ENCODE data around the gene ARMC7. TPM values are rescaled to one million over a fixed set of nuclear protein-coding genes. Genes with fewer than 3 reads are reported as not detected.

Gene ARMC7
- total RNA-seq, 1 experiment from 2014 or later = 22.8 TPM

DNA sequence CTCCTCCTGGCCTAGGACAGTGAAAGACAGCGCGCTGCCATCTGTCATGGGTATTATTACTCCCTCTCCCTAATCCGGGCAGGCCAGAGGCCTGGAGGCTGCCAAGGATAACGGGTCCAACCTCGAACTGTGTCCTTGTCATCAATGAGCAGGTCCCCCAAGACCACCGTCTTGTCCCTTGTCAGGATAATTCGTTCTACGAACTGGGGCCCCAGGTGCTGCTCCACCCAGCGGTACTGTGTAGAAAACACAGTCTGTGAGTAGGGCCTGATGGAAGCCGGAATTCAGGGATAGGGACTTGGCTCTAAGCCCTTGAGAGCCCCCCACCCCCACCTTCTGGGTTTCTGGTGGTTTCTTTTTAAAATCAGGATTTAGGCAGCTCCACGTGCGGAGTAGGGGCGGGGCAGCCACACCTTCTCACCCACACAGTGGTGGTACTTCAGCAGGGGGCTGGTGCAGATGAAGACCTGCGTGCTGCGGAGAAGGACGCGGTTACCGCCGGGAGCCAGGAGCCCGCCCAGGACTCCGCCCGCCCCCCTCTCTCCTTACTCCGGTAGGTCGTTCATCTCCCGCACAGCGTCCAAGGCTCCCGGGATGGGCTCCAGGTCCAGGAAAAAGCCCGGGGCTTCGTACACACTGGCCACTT, 21.0 kb downstream of the ARMC7 start:
- Histone ChIP-seq H2BK5ac (ENCODE audit: insufficient read length, low read length) (no peak overlapping the region), H4K91ac (ENCODE audit: insufficient read length, low read depth, low read length) (no peak overlapping the region), H3K23ac (ENCODE audit: insufficient read length, low read depth, low read length) (no peak overlapping the region), H2BK12ac (ENCODE audit: insufficient read length, low read depth, low read length) (no peak overlapping the region), H3K9ac (ENCODE audit: extremely low read depth, insufficient read length, low read length) (peak overlapping the region; percentile 63), H4K8ac (replicated peaks; ENCODE audit: insufficient read length, low read depth, low read length) (no peak overlapping the region), H3K9me3 (ENCODE audit: control insufficient read depth, low read depth, low read length) (no peaks in the 10 kb centered on the region), H3K4ac (ENCODE audit: low read depth, low read length) (no peak overlapping the region), H3K23me2 (ENCODE audit: insufficient read length, low read depth, low read length, poor library complexity, severe bottlenecking) (peaks cover 8% of the 10 kb centered on the region), H3K14ac (ENCODE audit: insufficient read depth, low read length) (peak overlapping the region; percentile 86), H3K18ac (ENCODE audit: insufficient read length, low read depth, low read length) (no peak overlapping the region), H3K4me1 (ENCODE audit: insufficient read depth, low read length) (no peaks in the 10 kb centered on the region), H3T11ph (ENCODE audit: low read length) (no peak overlapping the region), H3K56ac (ENCODE audit: insufficient read length, low read depth, low read length) (no peak overlapping the region), H2AFZ (ENCODE audit: low read length) (no peak overlapping the region), H4K20me1 (ENCODE audit: control insufficient read depth, insufficient read depth, insufficient read length) (peaks cover 4% of the 10 kb centered on the region), H4K5ac (ENCODE audit: insufficient read length, low read depth, low read length) (no peak overlapping the region), H2BK20ac (ENCODE audit: low read depth, low read length, poor library complexity, severe bottlenecking) (no peak overlapping the region), H2BK120ac (ENCODE audit: low read depth, low read length, poor library complexity, severe bottlenecking) (no peak overlapping the region), H3K27me3 (ENCODE audit: insufficient read depth, low read length) (no peaks in the 10 kb centered on the region), H3K27ac (ENCODE audit: insufficient read length, low read depth, low read length) (no peak overlapping the region), H3K4me2 (ENCODE audit: insufficient read depth, insufficient read length, low read length) (peak overlapping the region; percentile 49), H3K79me1 (ENCODE audit: insufficient read depth, low read depth, low read length, poor library complexity, severe bottlenecking) (no peaks in the 10 kb centered on the region), H3K79me2 (ENCODE audit: insufficient read depth, low read length) (no peaks in the 10 kb centered on the region), H2BK15ac (ENCODE audit: low read depth, low read length) (no peak overlapping the region), H2AK5ac (ENCODE audit: insufficient read length, low read length) (no peak overlapping the region)
- H3K27me3 Mint-ChIP-seq (ENCODE audit: low read depth) = no peaks in the 10 kb centered on the region; the same call in 1 of the 2 replicates
- H3K9me3 Mint-ChIP-seq = no peaks in the 10 kb centered on the region
- DNase-seq = peak; percentile 86
- peaks cover 7 to 28% (median 25%) of the 10 kb centered on the region in 3 experiments for H3K36me3 Mint-ChIP-seq (ENCODE audit: insufficient read depth in 1 of 3, low read depth in 3 of 3)
- TF ChIP-seq, protein P1, sequence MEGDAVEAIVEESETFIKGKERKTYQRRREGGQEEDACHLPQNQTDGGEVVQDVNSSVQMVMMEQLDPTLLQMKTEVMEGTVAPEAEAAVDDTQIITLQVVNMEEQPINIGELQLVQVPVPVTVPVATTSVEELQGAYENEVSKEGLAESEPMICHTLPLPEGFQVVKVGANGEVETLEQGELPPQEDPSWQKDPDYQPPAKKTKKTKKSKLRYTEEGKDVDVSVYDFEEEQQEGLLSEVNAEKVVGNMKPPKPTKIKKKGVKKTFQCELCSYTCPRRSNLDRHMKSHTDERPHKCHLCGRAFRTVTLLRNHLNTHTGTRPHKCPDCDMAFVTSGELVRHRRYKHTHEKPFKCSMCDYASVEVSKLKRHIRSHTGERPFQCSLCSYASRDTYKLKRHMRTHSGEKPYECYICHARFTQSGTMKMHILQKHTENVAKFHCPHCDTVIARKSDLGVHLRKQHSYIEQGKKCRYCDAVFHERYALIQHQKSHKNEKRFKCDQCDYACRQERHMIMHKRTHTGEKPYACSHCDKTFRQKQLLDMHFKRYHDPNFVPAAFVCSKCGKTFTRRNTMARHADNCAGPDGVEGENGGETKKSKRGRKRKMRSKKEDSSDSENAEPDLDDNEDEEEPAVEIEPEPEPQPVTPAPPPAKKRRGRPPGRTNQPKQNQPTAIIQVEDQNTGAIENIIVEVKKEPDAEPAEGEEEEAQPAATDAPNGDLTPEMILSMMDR (conservative IDR thresholded peaks at IDR 0.05) = peak; percentile 66
- peak overlapping the region; percentile 81 to 94 (median 93); a peak in 5 of 7 replicates for H3K27ac Mint-ChIP-seq
- peak overlapping the region; percentile 85 to 92 for H3K4me3 Mint-ChIP-seq
- H3K4me1 Mint-ChIP-seq = peaks cover 9 to 16% of the 10 kb centered on the region in 2 experiments
- no CpG with 5 or more reads among the region's 29 CpGs for WGBS (ENCODE audit: extremely low coverage, insufficient read length, low lambda C conversion rate)
